HCT116 (cell line): ENCODE results near the gene USP48.

Source experiments
- CTCF ChIP-seq, 3 experiments: fragments of 200-600 bp in 1 of 3; sonication (generic) in 1 of 3; IDR thresholded peaks in 2 of 3; conservative IDR thresholded peaks in 1 of 3; 2 replicates each; pipeline ENCODE4 v1.5.1; 2012 to 2017; ENCODE audit warnings: low read depth in 2 of 3, low read length in 2 of 3, antibody characterized with exemption in 1 of 3, borderline replicate concordance in 1 of 3, control low read depth in 1 of 3, mild to moderate bottlenecking in 1 of 3, mixed read lengths in 1 of 3, mixed run types in 1 of 3, moderate library complexity in 1 of 3; ENCODE audit not compliant: insufficient read depth in 1 of 3
- EZH2 ChIP-seq: fragments of 200-600 bp; sonication (generic); IDR thresholded peaks from 2 replicates; pipeline ENCODE4 v1.6.1; 2017; ENCODE audit warnings: antibody characterized with exemption, mixed run types
- RAD21 ChIP-seq: IDR thresholded peaks from 2 replicates; pipeline ENCODE4 v1.6.1; 2012; ENCODE audit warnings: low read depth, mild to moderate bottlenecking

GRCh38 chr1:21801100-21801499 lies 18.2 kb upstream of the USP48 start:
- TF ChIP-seq CTCF (IDR thresholded peaks at IDR 0.05 in 2 of 3, conservative IDR thresholded peaks at IDR 0.05 in 1 of 3; ENCODE audit: borderline replicate concordance in 1 of 3, insufficient read depth in 1 of 3, low read depth in 2 of 3, low read length in 2 of 3) (no peak), RAD21 (no peak), EZH2 (no peak)
